Neural cell (in vitro differentiated cells): ENCODE measurements around the gene ZNF490. TPM values are rescaled to one million over a fixed set of nuclear protein-coding genes. Genes with fewer than 3 reads are reported as not detected.

Source experiments
- H2AFZ ChIP-seq: fragments of 200-600, 300-800 bp; sonication (generic), shearing (Covaris generic); 2 replicates; pipeline ENCODE4 v1.6.0; 2014; ENCODE audit warnings: low read depth, mild to moderate bottlenecking, antibody characterized with exemption, low read length, moderate library complexity
- H3F3A ChIP-seq: fragments of 200-600 bp; shearing (Covaris generic); 2 replicates; pipeline ENCODE4 v1.6.1; 2016; ENCODE audit warnings: mild to moderate bottlenecking, moderate library complexity, mixed read lengths, antibody characterized with exemption, low read length; ENCODE audit not compliant: insufficient read depth, poor library complexity, severe bottlenecking
- H3K27ac ChIP-seq: fragments of 200-600, 300-800 bp; sonication (generic), shearing (Covaris generic); 2 replicates; pipeline ENCODE4 v1.5.1; 2014; ENCODE audit warnings: mild to moderate bottlenecking, low read length, moderate library complexity
- H3K27me3 ChIP-seq: fragments of 300-800, 200-600 bp; sonication (generic), shearing (Covaris generic); 2 replicates; pipeline ENCODE4 v1.6.0; 2014; ENCODE audit warnings: mild to moderate bottlenecking, low read depth, low read length, moderate library complexity; ENCODE audit not compliant: insufficient read depth
- H3K36me3 ChIP-seq: fragments of 300-800, 200-600 bp; sonication (generic), shearing (Covaris generic); 2 replicates; pipeline ENCODE4 v1.5.1; 2014; ENCODE audit warnings: mild to moderate bottlenecking, antibody characterized with exemption, low read length, moderate library complexity; ENCODE audit not compliant: insufficient read depth
- H3K4me2 ChIP-seq: fragments of 300-800, 200-600 bp; sonication (generic), shearing (Covaris generic); 2 replicates; pipeline ENCODE4 v1.6.0; 2014; ENCODE audit warnings: mild to moderate bottlenecking, low read length
- H3K4me3 ChIP-seq: fragments of 300-800, 200-600 bp; sonication (generic), shearing (Covaris generic); 2 replicates; pipeline ENCODE4 v1.5.1; 2014; ENCODE audit warnings: mild to moderate bottlenecking, low read length, moderate library complexity
- H3K79me2 ChIP-seq: fragments of 200-600 bp; shearing (Covaris generic); replicated peaks from 2 replicates; pipeline ENCODE4 v1.6.0; 2014; ENCODE audit warnings: mild to moderate bottlenecking, low read length, moderate library complexity; ENCODE audit not compliant: insufficient read depth
- H3K9ac ChIP-seq: fragments of 300-800, 200-600 bp; sonication (generic), shearing (Covaris generic); 2 replicates; pipeline ENCODE4 v1.6.1; 2016; ENCODE audit warnings: mild to moderate bottlenecking, low read length, mixed read lengths
- H3K9me2 ChIP-seq: fragments of 200-600 bp; shearing (Covaris generic); 2 replicates; pipeline ENCODE4 v1.6.1; 2016; ENCODE audit warnings: mild to moderate bottlenecking, low read length, mixed read lengths; ENCODE audit not compliant: insufficient read depth
- H3K9me3 ChIP-seq: fragments of 200-600, 300-800 bp; sonication (generic), shearing (Covaris generic); 2 replicates; pipeline ENCODE4 v1.6.1; 2016; ENCODE audit warnings: mild to moderate bottlenecking, mixed run types, low read length, moderate library complexity, mixed read lengths
- H4K20me1 ChIP-seq: fragments of 200-600 bp; shearing (Covaris generic); 2 replicates; pipeline ENCODE4 v1.6.1; 2016; ENCODE audit warnings: mild to moderate bottlenecking, mixed run types; ENCODE audit not compliant: insufficient read depth
- EP300 ChIP-seq: fragments of 450-650 bp; conservative IDR thresholded peaks from 2 replicates; pipeline ENCODE4 v1.6.1; 2014; ENCODE audit warnings: antibody characterized with exemption, mild to moderate bottlenecking, moderate library complexity; ENCODE audit not compliant: poor library complexity, severe bottlenecking
- EZH2 ChIP-seq: fragments of 200-600, 300-800 bp; shearing (Covaris generic), sonication (generic); IDR thresholded peaks from 2 replicates; pipeline ENCODE4 v1.6.1; 2014; ENCODE audit warnings: antibody characterized with exemption, low read length, borderline replicate concordance, mild to moderate bottlenecking; ENCODE audit not compliant: insufficient read depth, poor library complexity, severe bottlenecking
- MXI1 ChIP-seq: fragments of 450-650 bp; conservative IDR thresholded peaks from 2 replicates; pipeline ENCODE4 v1.6.1; 2014; ENCODE audit warnings: antibody characterized with exemption, mild to moderate bottlenecking; ENCODE audit not compliant: poor library complexity, severe bottlenecking
- POLR2AphosphoS5 ChIP-seq: IDR thresholded peaks from 2 replicates; pipeline ENCODE4 v1.6.1; 2012
- RAD21 ChIP-seq: fragments of 450-650 bp; conservative IDR thresholded peaks from 2 replicates; pipeline ENCODE4 v1.6.1; 2014; ENCODE audit warnings: antibody characterized with exemption, mild to moderate bottlenecking, moderate library complexity
- SMC3 ChIP-seq: fragments of 450-650 bp; conservative IDR thresholded peaks from 2 replicates; pipeline ENCODE4 v1.6.1; 2014; ENCODE audit warnings: antibody characterized with exemption, mild to moderate bottlenecking, moderate library complexity; ENCODE audit not compliant: poor library complexity
- TAF1 ChIP-seq: IDR thresholded peaks from 2 replicates; pipeline ENCODE4 v1.6.1; 2012; ENCODE audit warnings: low read depth
- polyA plus RNA-seq: library from polyadenylated mRNA; depleted of rRNA; stranded (reverse); fragments of >200 nt; gene quantifications from 2 replicates; pipeline ENCODE4 v1.2.3, GENCODE V29; 2014
- TF ChIP-seq, protein P1 (sequence below): fragments of 450-650 bp; IDR thresholded peaks from 2 replicates; pipeline ENCODE4 v1.5.1; 2014; ENCODE audit warnings: antibody characterized with exemption, mild to moderate bottlenecking, moderate library complexity; ENCODE audit not compliant: poor library complexity, severe bottlenecking
- TF ChIP-seq, protein P2 (sequence below): IDR thresholded peaks from 2 replicates; pipeline ENCODE4 v1.6.1; 2012; ENCODE audit warnings: borderline replicate concordance

ZNF490 gene
- polyA plus RNA-seq, 1 donor from 2014 or later, result 6.1 TPM

DNA sequence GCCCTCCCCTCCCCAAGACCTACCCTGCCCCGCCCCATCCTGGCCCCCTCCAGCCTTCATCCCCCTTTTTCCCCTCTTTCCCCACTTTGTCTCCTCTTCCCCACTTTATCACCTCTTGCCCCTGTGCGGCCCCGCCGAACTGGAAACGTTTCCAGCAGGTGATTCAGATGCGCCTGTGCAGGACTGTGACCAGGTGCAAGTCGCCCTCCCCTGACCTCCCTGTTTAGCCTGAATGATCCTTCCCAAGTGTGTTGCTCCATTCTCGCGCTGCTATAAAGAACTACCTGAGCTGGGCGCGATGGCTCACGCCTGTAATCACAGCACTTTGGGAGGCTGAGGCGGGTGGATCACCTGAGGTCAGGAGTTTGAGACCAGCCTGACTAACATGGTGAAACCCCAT lies 26.0 kb upstream of the ZNF490 start:
- no peaks in the 10 kb centered on the region for H3K79me2 ChIP-seq
- H3K4me3 ChIP-seq, result no peak overlapping the region
- H3K4me2 ChIP-seq, result no peak overlapping the region
- H3K9ac ChIP-seq, result no peak overlapping the region
- H3K9me2 ChIP-seq, result no peaks in the 10 kb centered on the region
- H3K27me3 ChIP-seq, result no peaks in the 10 kb centered on the region
- H3K27ac ChIP-seq, result no peak overlapping the region
- no peaks in the 10 kb centered on the region for H4K20me1 ChIP-seq
- TF ChIP-seq POLR2AphosphoS5, result no peak
- TF ChIP-seq, protein P1, sequence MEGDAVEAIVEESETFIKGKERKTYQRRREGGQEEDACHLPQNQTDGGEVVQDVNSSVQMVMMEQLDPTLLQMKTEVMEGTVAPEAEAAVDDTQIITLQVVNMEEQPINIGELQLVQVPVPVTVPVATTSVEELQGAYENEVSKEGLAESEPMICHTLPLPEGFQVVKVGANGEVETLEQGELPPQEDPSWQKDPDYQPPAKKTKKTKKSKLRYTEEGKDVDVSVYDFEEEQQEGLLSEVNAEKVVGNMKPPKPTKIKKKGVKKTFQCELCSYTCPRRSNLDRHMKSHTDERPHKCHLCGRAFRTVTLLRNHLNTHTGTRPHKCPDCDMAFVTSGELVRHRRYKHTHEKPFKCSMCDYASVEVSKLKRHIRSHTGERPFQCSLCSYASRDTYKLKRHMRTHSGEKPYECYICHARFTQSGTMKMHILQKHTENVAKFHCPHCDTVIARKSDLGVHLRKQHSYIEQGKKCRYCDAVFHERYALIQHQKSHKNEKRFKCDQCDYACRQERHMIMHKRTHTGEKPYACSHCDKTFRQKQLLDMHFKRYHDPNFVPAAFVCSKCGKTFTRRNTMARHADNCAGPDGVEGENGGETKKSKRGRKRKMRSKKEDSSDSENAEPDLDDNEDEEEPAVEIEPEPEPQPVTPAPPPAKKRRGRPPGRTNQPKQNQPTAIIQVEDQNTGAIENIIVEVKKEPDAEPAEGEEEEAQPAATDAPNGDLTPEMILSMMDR, result no peak
- TF ChIP-seq, protein P2, sequence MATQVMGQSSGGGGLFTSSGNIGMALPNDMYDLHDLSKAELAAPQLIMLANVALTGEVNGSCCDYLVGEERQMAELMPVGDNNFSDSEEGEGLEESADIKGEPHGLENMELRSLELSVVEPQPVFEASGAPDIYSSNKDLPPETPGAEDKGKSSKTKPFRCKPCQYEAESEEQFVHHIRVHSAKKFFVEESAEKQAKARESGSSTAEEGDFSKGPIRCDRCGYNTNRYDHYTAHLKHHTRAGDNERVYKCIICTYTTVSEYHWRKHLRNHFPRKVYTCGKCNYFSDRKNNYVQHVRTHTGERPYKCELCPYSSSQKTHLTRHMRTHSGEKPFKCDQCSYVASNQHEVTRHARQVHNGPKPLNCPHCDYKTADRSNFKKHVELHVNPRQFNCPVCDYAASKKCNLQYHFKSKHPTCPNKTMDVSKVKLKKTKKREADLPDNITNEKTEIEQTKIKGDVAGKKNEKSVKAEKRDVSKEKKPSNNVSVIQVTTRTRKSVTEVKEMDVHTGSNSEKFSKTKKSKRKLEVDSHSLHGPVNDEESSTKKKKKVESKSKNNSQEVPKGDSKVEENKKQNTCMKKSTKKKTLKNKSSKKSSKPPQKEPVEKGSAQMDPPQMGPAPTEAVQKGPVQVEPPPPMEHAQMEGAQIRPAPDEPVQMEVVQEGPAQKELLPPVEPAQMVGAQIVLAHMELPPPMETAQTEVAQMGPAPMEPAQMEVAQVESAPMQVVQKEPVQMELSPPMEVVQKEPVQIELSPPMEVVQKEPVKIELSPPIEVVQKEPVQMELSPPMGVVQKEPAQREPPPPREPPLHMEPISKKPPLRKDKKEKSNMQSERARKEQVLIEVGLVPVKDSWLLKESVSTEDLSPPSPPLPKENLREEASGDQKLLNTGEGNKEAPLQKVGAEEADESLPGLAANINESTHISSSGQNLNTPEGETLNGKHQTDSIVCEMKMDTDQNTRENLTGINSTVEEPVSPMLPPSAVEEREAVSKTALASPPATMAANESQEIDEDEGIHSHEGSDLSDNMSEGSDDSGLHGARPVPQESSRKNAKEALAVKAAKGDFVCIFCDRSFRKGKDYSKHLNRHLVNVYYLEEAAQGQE, result no peak
- no peak for TF ChIP-seq MXI1
- no peak for TF ChIP-seq EP300
- TF ChIP-seq RAD21, result no peak
- TF ChIP-seq SMC3, result no peak
- no peak for TF ChIP-seq EZH2
- no peak for TF ChIP-seq TAF1
- no peak overlapping the region for H2AFZ ChIP-seq
- H3F3A ChIP-seq, result no peaks in the 10 kb centered on the region
- H3K9me3 ChIP-seq, result no peaks in the 10 kb centered on the region
- H3K36me3 ChIP-seq, result no peaks in the 10 kb centered on the region

DNA sequence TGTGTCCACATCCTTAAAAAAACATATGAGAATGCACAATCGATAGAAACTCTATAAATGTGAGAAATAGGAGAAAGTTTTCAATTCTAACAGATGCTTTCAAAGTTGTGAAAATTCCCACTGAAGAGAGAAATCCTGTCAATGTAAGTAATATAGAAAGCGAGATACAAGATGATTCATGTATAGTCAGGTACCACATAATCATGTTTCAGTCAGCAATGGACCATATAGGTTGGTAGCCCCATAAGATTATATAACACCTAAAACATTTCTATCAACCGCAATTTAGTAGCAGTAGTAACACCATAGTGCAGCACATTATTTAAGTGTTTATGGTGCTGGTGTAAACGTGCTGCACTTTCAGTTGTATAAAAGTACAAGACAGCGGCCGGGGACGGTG lies 18.6 kb upstream of the ZNF490 start:
- no peaks in the 10 kb centered on the region for H3K79me2 ChIP-seq
- H3K27me3 ChIP-seq, result no peaks in the 10 kb centered on the region
- no peak overlapping the region for H2AFZ ChIP-seq
- H4K20me1 ChIP-seq, result no peaks in the 10 kb centered on the region
- H3K9me3 ChIP-seq, result peaks cover 10% of the 10 kb centered on the region
- TF ChIP-seq, protein P1, result no peak
- TF ChIP-seq EZH2, result no peak
- TF ChIP-seq MXI1, result no peak
- no peak for TF ChIP-seq TAF1
- TF ChIP-seq SMC3, result no peak
- TF ChIP-seq RAD21, result no peak
- no peak for TF ChIP-seq POLR2AphosphoS5
- TF ChIP-seq EP300, result no peak
- TF ChIP-seq, protein P2, result no peak
- H3K9ac ChIP-seq, result no peak overlapping the region
- H3K4me3 ChIP-seq, result no peak overlapping the region
- H3K4me2 ChIP-seq, result no peak overlapping the region
- H3K36me3 ChIP-seq, result peaks cover 24% of the 10 kb centered on the region
- no peaks in the 10 kb centered on the region for H3K9me2 ChIP-seq
- H3F3A ChIP-seq, result no peaks in the 10 kb centered on the region
- H3K27ac ChIP-seq, result no peak overlapping the region
